HepG2 (cell line): Measurements from ENCODE around the gene NDUFS7. TPM values are rescaled to one million over a fixed set of nuclear protein-coding genes. Genes with fewer than 3 reads are reported as not detected.

Source experiments
- ADNP ChIP-seq: sonication (generic); formaldehyde crosslinking; IDR thresholded peaks from 2 replicates; pipeline ENCODE4 v1.4.0; 2020; ENCODE audit warnings: missing genetic modification reagents
- CBFB ChIP-seq: sonication (generic); formaldehyde crosslinking; IDR thresholded peaks from 2 replicates; pipeline ENCODE4 v1.4.0; 2020; ENCODE audit warnings: missing genetic modification reagents
- FIP1L1 ChIP-seq: fragments of 200-400 bp; formaldehyde crosslinking; IDR thresholded peaks from 2 replicates; pipeline ENCODE4 v1.6.1; 2018; ENCODE audit warnings: low read depth, mild to moderate bottlenecking, low read length, moderate library complexity, borderline replicate concordance; ENCODE audit not compliant: insufficient read depth
- MXD4 ChIP-seq: IDR thresholded peaks from 2 replicates; pipeline ENCODE4 v1.6.1; 2016; ENCODE audit warnings: mild to moderate bottlenecking, missing biosample characterization, missing genetic modification reagents
- NFYC ChIP-seq: IDR thresholded peaks from 2 replicates; pipeline ENCODE4 v1.6.1; 2016; ENCODE audit warnings: missing genetic modification reagents, missing compliant biosample characterization
- SP2 ChIP-seq: sonication (generic); formaldehyde crosslinking; IDR thresholded peaks from 2 replicates; pipeline ENCODE4 v1.5.1; 2020; ENCODE audit warnings: mild to moderate bottlenecking, missing genetic modification reagents
- THAP11 ChIP-seq: IDR thresholded peaks from 2 replicates; pipeline ENCODE4 v1.6.1; 2016; ENCODE audit warnings: missing biosample characterization, missing genetic modification reagents
- ZNF251 ChIP-seq: sonication (generic); formaldehyde crosslinking; IDR thresholded peaks from 2 replicates; pipeline ENCODE4 v1.9.0; 2021; ENCODE audit warnings: mild to moderate bottlenecking, missing genetic modification reagents
- ZNF607 ChIP-seq: sonication (generic); formaldehyde crosslinking; IDR thresholded peaks from 2 replicates; pipeline ENCODE4 v1.5.1; 2020; ENCODE audit warnings: missing genetic modification reagents, mild to moderate bottlenecking, borderline replicate concordance
- ZNF792 ChIP-seq: IDR thresholded peaks from 2 replicates; pipeline ENCODE4 v1.6.1; 2016
- polyA plus RNA-seq, 8 experiments: library from polyadenylated mRNA; depleted of rRNA in 3 of 8; stranded (reverse) in 7 of 8; unstranded in 1 of 8; fragments of >200 nt; fragmentation: Illumina TruSeq in 4 of 8; extraction: Trizol in 4 of 8; gene quantifications; 2 replicates each; pipeline versions ENCODE4 v1.2.1 to v1.2.3, GENCODE V29; 2011 to 2016; ENCODE audit warnings: low read depth in 4 of 8, missing spikeins in 1 of 8, mixed read lengths in 1 of 8; ENCODE audit not compliant: insufficient read depth in 1 of 8
- total RNA-seq, 5 experiments: library from RNA; depleted of rRNA; stranded (reverse); fragments of >200 nt; fragmentation: Illumina TruSeq; extraction: Trizol; gene quantifications; 2 replicates each; pipeline ENCODE4 v1.2.3, GENCODE V29; 2016; ENCODE audit warnings: low read depth in 1 of 5
- TF ChIP-seq, protein P1 (sequence below): sonication (generic); formaldehyde crosslinking; IDR thresholded peaks from 2 replicates; pipeline ENCODE4 v1.9.0; 2021; ENCODE audit warnings: missing genetic modification reagents, borderline replicate concordance
- TF ChIP-seq, protein P2 (sequence below): sonication (generic); formaldehyde crosslinking; conservative IDR thresholded peaks from 2 replicates; pipeline ENCODE4 v1.8.0; 2022; ENCODE audit warnings: mild to moderate bottlenecking, moderate library complexity, missing genetic modification reagents
- TF ChIP-seq, protein P3 (sequence below): sonication (generic); formaldehyde crosslinking; IDR thresholded peaks from 2 replicates; pipeline ENCODE4 v1.4.0; 2020; ENCODE audit warnings: mild to moderate bottlenecking, missing genetic modification reagents
- TF ChIP-seq, protein P4 (sequence below): sonication (generic); formaldehyde crosslinking; IDR thresholded peaks from 2 replicates; pipeline ENCODE4 v1.5.1; 2020; ENCODE audit warnings: missing genetic modification reagents, mild to moderate bottlenecking, borderline replicate concordance
- TF ChIP-seq, protein P5 (sequence below): sonication (generic); formaldehyde crosslinking; IDR thresholded peaks from 2 replicates; pipeline ENCODE4 v1.8.0; 2022; ENCODE audit warnings: mild to moderate bottlenecking, missing genetic modification reagents, moderate library complexity
- TF ChIP-seq, protein P6 (sequence below): sonication (generic); formaldehyde crosslinking; conservative IDR thresholded peaks from 2 replicates; pipeline ENCODE4 v1.4.0; 2020; ENCODE audit warnings: missing genetic modification reagents
- TF ChIP-seq, protein P7 (sequence below): IDR thresholded peaks from 2 replicates; pipeline ENCODE4 v1.6.1; 2012; ENCODE audit warnings: low read length, improper control_type of control experiment

Gene NDUFS7
- total and polyA plus RNA-seq, 2 of the 13 experiments (the other 11 are each of a cell fraction or from before 2014, with no cell fraction given) = 34.3 to 66.9 TPM

DNA sequence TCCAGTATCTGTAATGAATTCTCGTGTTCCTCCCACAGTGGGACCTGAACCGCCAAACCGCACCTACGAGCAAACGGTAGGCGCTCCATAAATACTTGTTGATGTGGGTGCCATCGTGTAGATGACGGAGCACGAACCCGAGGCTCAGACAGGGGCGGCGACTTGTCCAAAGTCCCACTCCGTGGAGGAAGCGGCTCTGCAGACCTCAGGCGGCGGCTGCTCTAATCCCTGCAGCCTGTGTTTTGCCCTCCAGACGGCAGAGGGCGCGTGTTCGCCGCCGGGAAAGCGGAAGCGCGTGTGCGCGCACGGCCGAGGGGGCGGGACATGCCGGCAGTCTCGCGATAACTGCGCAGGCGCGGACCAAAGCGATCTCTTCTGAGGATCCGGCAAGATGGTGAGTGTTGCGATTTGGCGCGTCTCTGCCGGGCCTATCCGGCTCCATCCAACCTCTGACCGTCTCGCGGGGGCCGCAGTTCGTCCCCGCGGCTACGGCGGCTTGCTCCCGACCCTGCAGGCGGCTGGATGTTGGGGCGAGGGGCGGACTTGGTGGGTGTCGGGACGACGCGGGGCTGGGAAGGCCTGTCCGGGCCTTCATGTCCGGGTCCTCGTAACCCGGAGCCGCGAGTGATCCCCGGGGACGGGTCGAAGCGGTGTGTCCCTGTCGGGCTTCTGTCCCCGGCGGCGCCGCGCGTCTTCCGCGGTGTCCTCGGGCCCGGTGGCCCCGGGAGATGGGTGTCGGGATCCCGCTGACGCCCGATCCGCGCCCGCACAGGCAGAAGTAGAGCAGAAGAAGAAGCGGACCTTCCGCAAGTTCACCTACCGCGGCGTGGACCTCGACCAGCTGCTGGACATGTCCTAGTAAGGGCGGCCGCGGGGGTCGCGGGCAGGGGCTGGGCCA is 54.6 kb downstream of the NDUFS7 start, which contains the start of gene RPS15 (continued):
- TF ChIP-seq, protein P1, sequence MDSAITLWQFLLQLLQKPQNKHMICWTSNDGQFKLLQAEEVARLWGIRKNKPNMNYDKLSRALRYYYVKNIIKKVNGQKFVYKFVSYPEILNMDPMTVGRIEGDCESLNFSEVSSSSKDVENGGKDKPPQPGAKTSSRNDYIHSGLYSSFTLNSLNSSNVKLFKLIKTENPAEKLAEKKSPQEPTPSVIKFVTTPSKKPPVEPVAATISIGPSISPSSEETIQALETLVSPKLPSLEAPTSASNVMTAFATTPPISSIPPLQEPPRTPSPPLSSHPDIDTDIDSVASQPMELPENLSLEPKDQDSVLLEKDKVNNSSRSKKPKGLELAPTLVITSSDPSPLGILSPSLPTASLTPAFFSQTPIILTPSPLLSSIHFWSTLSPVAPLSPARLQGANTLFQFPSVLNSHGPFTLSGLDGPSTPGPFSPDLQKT (CRISPR knock-in tag) = peak; percentile 83; the same call in 1 of the 2 replicates
- TF ChIP-seq, protein P2, sequence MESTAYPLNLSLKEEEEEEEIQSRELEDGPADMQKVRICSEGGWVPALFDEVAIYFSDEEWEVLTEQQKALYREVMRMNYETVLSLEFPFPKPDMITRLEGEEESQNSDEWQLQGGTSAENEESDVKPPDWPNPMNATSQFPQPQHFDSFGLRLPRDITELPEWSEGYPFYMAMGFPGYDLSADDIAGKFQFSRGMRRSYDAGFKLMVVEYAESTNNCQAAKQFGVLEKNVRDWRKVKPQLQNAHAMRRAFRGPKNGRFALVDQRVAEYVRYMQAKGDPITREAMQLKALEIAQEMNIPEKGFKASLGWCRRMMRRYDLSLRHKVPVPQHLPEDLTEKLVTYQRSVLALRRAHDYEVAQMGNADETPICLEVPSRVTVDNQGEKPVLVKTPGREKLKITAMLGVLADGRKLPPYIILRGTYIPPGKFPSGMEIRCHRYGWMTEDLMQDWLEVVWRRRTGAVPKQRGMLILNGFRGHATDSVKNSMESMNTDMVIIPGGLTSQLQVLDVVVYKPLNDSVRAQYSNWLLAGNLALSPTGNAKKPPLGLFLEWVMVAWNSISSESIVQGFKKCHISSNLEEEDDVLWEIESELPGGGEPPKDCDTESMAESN (CRISPR knock-in tag) = peak; percentile 99
- no peak for TF ChIP-seq ZNF251 (CRISPR knock-in tag)
- TF ChIP-seq ZNF792 (CRISPR knock-in tag) = peak; percentile 92
- TF ChIP-seq THAP11 (CRISPR knock-in tag) = peak; percentile 97
- peak; percentile 97; the same call in 1 of the 2 replicates for TF ChIP-seq ZNF607 (CRISPR knock-in tag)
- TF ChIP-seq, protein P3, sequence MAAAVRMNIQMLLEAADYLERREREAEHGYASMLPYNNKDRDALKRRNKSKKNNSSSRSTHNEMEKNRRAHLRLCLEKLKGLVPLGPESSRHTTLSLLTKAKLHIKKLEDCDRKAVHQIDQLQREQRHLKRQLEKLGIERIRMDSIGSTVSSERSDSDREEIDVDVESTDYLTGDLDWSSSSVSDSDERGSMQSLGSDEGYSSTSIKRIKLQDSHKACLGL = peak; percentile 84
- peak; percentile 97 for TF ChIP-seq MXD4 (CRISPR knock-in tag)
- no peak for TF ChIP-seq FIP1L1
- peak; percentile 93 for TF ChIP-seq CBFB (CRISPR knock-in tag)
- TF ChIP-seq, protein P4, sequence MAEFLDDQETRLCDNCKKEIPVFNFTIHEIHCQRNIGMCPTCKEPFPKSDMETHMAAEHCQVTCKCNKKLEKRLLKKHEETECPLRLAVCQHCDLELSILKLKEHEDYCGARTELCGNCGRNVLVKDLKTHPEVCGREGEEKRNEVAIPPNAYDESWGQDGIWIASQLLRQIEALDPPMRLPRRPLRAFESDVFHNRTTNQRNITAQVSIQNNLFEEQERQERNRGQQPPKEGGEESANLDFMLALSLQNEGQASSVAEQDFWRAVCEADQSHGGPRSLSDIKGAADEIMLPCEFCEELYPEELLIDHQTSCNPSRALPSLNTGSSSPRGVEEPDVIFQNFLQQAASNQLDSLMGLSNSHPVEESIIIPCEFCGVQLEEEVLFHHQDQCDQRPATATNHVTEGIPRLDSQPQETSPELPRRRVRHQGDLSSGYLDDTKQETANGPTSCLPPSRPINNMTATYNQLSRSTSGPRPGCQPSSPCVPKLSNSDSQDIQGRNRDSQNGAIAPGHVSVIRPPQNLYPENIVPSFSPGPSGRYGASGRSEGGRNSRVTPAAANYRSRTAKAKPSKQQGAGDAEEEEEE (CRISPR knock-in tag) = no peak; the same call in 1 of the 2 replicates
- TF ChIP-seq, protein P5, sequence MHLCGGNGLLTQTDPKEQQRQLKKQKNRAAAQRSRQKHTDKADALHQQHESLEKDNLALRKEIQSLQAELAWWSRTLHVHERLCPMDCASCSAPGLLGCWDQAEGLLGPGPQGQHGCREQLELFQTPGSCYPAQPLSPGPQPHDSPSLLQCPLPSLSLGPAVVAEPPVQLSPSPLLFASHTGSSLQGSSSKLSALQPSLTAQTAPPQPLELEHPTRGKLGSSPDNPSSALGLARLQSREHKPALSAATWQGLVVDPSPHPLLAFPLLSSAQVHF (CRISPR knock-in tag) = peak; percentile 89; the same call in 1 of the 2 replicates
- no peak for TF ChIP-seq ADNP (CRISPR knock-in tag)
- TF ChIP-seq SP2 = peak; percentile 94
- TF ChIP-seq, protein P6, sequence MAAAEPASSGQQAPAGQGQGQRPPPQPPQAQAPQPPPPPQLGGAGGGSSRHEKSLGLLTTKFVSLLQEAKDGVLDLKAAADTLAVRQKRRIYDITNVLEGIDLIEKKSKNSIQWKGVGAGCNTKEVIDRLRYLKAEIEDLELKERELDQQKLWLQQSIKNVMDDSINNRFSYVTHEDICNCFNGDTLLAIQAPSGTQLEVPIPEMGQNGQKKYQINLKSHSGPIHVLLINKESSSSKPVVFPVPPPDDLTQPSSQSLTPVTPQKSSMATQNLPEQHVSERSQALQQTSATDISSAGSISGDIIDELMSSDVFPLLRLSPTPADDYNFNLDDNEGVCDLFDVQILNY (CRISPR knock-in tag) = 0 out of 2 replicates have a peak, but pooled peaks have one; percentile 44
- TF ChIP-seq, protein P7, sequence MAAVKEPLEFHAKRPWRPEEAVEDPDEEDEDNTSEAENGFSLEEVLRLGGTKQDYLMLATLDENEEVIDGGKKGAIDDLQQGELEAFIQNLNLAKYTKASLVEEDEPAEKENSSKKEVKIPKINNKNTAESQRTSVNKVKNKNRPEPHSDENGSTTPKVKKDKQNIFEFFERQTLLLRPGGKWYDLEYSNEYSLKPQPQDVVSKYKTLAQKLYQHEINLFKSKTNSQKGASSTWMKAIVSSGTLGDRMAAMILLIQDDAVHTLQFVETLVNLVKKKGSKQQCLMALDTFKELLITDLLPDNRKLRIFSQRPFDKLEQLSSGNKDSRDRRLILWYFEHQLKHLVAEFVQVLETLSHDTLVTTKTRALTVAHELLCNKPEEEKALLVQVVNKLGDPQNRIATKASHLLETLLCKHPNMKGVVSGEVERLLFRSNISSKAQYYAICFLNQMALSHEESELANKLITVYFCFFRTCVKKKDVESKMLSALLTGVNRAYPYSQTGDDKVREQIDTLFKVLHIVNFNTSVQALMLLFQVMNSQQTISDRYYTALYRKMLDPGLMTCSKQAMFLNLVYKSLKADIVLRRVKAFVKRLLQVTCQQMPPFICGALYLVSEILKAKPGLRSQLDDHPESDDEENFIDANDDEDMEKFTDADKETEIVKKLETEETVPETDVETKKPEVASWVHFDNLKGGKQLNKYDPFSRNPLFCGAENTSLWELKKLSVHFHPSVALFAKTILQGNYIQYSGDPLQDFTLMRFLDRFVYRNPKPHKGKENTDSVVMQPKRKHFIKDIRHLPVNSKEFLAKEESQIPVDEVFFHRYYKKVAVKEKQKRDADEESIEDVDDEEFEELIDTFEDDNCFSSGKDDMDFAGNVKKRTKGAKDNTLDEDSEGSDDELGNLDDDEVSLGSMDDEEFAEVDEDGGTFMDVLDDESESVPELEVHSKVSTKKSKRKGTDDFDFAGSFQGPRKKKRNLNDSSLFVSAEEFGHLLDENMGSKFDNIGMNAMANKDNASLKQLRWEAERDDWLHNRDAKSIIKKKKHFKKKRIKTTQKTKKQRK = no peak
- peak; percentile 54; the same call in 1 of the 2 replicates for TF ChIP-seq NFYC (CRISPR knock-in tag)
